HepG2 (cell line): Measurements from ENCODE around the gene DNAI4. TPM values are rescaled to one million over a fixed set of nuclear protein-coding genes. Genes with fewer than 3 reads are reported as not detected.

Experiments
- ATAC-seq: fragments of 200-7000 bp; cut with Tn5 transposase; 3 replicates; pipeline ENCODE4 v1.9.1; 2020; ENCODE audit warnings: mild to moderate bottlenecking, moderate library complexity
- BruUV-seq: library from RNA; stranded (reverse); fragments of 400-500 nt; replicated peaks from 2 replicates; lab custom pipeline; 2021; lab: Mats Ljungman, UMichigan
- CTCF ChIA-PET: fragments of 300-600 bp; formaldehyde crosslinking; extraction: SDS; loops from one replicate; lab custom pipeline; 2021; ENCODE audit warnings: low total read pairs, inconsistent platforms, low intra/inter-chr PET ratio; lab: Yijun Ruan, JAX
- POLR2A ChIA-PET: fragments of 350-600 bp; sonication (Branson Sonifier 250); formaldehyde crosslinking; loops from one replicate; lab custom pipeline; 2020; ENCODE audit warnings: antibody characterized with exemption, inconsistent platforms; lab: Yijun Ruan, JAX
- DNase-seq: peaks from one replicate; pipeline ENCODE4 v3.0.0-alpha.2; 2015; ENCODE audit warnings: low spot score
- FAIRE-seq: peaks from 3 replicates; lab custom pipeline; 2011; peaks lifted over from hg19 to GRCh38; lab: Jason Lieb, UNC
- H2AFZ ChIP-seq: one replicate; pipeline ENCODE4 v1.6.1; 2011; ENCODE audit warnings: low read length, inconsistent platforms
- H3K27ac ChIP-seq: fragments of 300-600 bp; 3 replicates; pipeline ENCODE4 v1.8.0; 2011; ENCODE audit warnings: mixed run types, mild to moderate bottlenecking, mixed read lengths, low read length, inconsistent platforms; ENCODE audit not compliant: insufficient read depth; ENCODE audit errors: extremely low read length
- H3K27me3 ChIP-seq, 2 experiments: fragments of 200-600 bp in 1 of 2; 2 replicates in 1 of 2; 3 replicates in 1 of 2; pipeline versions ENCODE4 v1.6.0 to v1.8.0; 2011; ENCODE audit warnings: low read length in 2 of 2, mild to moderate bottlenecking in 2 of 2, moderate library complexity in 2 of 2, inconsistent platforms in 1 of 2; ENCODE audit not compliant: insufficient read depth in 2 of 2, control insufficient read depth in 1 of 2
- H3K36me3 ChIP-seq, 2 experiments: fragments of 200-600 bp in 1 of 2; replicated peaks in 1 of 2; 2 replicates in 1 of 2; 3 replicates in 1 of 2; pipeline versions ENCODE4 v1.5.1 to v1.8.0; 2011; ENCODE audit warnings: low read length in 2 of 2, inconsistent platforms in 1 of 2; ENCODE audit not compliant: insufficient read depth in 2 of 2, control insufficient read depth in 1 of 2
- H3K4me1 ChIP-seq: 2 replicates; pipeline ENCODE4 v1.5.1; 2012; ENCODE audit warnings: low read length, inconsistent platforms; ENCODE audit not compliant: insufficient read depth
- H3K4me2 ChIP-seq: 2 replicates; pipeline ENCODE4 v1.6.0; 2011; ENCODE audit warnings: low read depth, low read length, inconsistent platforms
- H3K4me3 ChIP-seq, 3 experiments: fragments of 200-600 bp in 1 of 3; sonication (generic), shearing (Covaris generic) in 1 of 3; replicated peaks in 1 of 3; 2 replicates each; pipeline ENCODE4 v1.5.1; 2011 to 2016; ENCODE audit warnings: low read length in 3 of 3, inconsistent platforms in 2 of 3, low read depth in 2 of 3, mild to moderate bottlenecking in 2 of 3, control low read depth in 1 of 3, mixed read lengths in 1 of 3; ENCODE audit not compliant: insufficient read depth in 1 of 3
- H3K79me2 ChIP-seq: one replicate; pipeline ENCODE4 v1.6.1; 2011; ENCODE audit warnings: low read length, inconsistent platforms; ENCODE audit not compliant: insufficient read depth
- H3K9ac ChIP-seq: 2 replicates; pipeline ENCODE4 v1.6.0; 2011; ENCODE audit warnings: mild to moderate bottlenecking, low read depth, low read length, inconsistent platforms; ENCODE audit not compliant: insufficient read depth
- H3K9me3 ChIP-seq: 2 replicates; pipeline ENCODE4 v1.5.1; 2012; ENCODE audit warnings: mild to moderate bottlenecking, low read length
- H4K20me1 ChIP-seq: 2 replicates; pipeline ENCODE4 v1.6.0; 2011; ENCODE audit warnings: inconsistent platforms, mild to moderate bottlenecking, low read length, moderate library complexity; ENCODE audit not compliant: insufficient read depth
- PLRG1 ChIP-seq: fragments of 450-650 bp; conservative IDR thresholded peaks from 2 replicates; pipeline ENCODE4 v1.6.1; 2016
- TCF7 ChIP-seq: sonication (generic); IDR thresholded peaks from 2 replicates; pipeline ENCODE4 v1.6.1; 2016; ENCODE audit warnings: antibody characterized with exemption, low read depth
- WGBS: methylation state at CpG from one replicate; pipeline ENCODE4 v1.1.6; 2017; ENCODE audit warnings: low lambda C conversion rate; 5-methylcytosine and 5-hydroxymethylcytosine counted together
- in situ Hi-C: cut with HindIII; loops from 2 replicates; pipeline ENCODE4 v1.10.0; 2017; ENCODE audit warnings: low pct_unique_long_range_greater_than_20kb; ENCODE audit not compliant: extremely low pct_ligation_motif_present
- intact Hi-C: fragments of 100-400 bp; cut with micrococcal nuclease; formaldehyde crosslinking; loops from one replicate; pipeline ENCODE4 v1.10.0; 2022; ENCODE audit not compliant: unreplicated experiment
- polyA plus RNA-seq, 8 experiments: library from polyadenylated mRNA; depleted of rRNA in 3 of 8; stranded (reverse) in 7 of 8; unstranded in 1 of 8; fragments of >200 nt; fragmentation: Illumina TruSeq in 4 of 8; extraction: Trizol in 4 of 8; gene quantifications; 2 replicates each; pipeline versions ENCODE4 v1.2.1 to v1.2.3, GENCODE V29; 2011 to 2016; ENCODE audit warnings: low read depth in 4 of 8, missing spikeins in 1 of 8, mixed read lengths in 1 of 8; ENCODE audit not compliant: insufficient read depth in 1 of 8
- total RNA-seq, 5 experiments: library from RNA; depleted of rRNA; stranded (reverse); fragments of >200 nt; fragmentation: Illumina TruSeq; extraction: Trizol; gene quantifications; 2 replicates each; pipeline ENCODE4 v1.2.3, GENCODE V29; 2016; ENCODE audit warnings: low read depth in 1 of 5
- TF ChIP-seq, protein P1 (sequence below): sonication (generic); formaldehyde crosslinking; IDR thresholded peaks from 2 replicates; pipeline ENCODE4 v1.9.0; 2021; ENCODE audit warnings: mild to moderate bottlenecking, missing genetic modification reagents
- TF ChIP-seq, protein P2 (sequence below): sonication (generic); formaldehyde crosslinking; IDR thresholded peaks from 2 replicates; pipeline ENCODE4 v1.5.1; 2020; ENCODE audit warnings: missing genetic modification reagents, mild to moderate bottlenecking, borderline replicate concordance
- TF ChIP-seq, protein P3 (sequence below): sonication (generic); formaldehyde crosslinking; IDR thresholded peaks from 2 replicates; pipeline ENCODE4 v1.9.0; 2021; ENCODE audit warnings: missing genetic modification reagents, borderline replicate concordance

The DNAI4 gene
- total and polyA plus RNA-seq, 2 of the 13 experiments (the other 11 are each of a cell fraction or from before 2014, with no cell fraction given), result 0.04 to 0.08 TPM

DNA sequence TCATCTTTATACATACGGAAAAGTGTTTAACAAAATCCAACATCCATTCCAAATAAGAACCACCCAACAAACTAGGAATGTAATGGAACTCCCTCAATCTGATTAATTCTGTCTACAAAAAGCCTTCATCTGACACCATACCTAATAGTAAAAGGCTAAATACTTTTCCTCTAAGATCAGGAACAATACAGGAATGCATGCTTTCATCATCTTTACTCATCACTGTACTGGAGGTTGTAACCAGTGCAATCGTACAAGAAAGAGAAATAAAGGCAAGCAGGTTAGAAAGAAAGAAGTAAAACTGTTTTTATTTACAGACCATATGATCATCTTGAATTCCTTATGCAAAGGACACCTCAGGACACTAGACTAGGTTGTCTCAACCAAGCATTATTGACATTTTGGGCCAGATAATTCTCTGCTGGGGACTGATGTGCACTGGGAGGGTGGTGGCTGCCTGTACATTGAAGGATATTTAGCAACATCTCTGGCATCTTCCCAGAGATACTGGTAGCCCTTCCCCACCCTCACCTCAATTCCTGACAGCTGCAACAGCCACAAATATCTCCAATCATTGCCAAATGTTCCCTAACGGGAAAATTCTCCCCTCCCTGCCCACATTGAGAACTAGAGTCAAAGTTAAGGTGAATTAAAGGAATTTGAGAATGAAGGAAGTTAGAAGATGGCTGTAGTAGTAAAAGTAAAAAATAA lies 93.0 kb downstream of the DNAI4 start:
- no peaks in the 10 kb centered on the region for H3K27me3 ChIP-seq
- ChIA-PET CTCF (no interaction called here), POLR2A (no interaction called here)
- no peak overlapping the region for H3K4me3 ChIP-seq
- in situ Hi-C loops (no loop called here), intact Hi-C loops (no loop called here)
- WGBS, result 9% methylated on average over 3 of the region's 3 CpGs
- H2AFZ ChIP-seq, result no peak overlapping the region
- H3K4me2 ChIP-seq, result no peak overlapping the region
- TF ChIP-seq, protein P1, sequence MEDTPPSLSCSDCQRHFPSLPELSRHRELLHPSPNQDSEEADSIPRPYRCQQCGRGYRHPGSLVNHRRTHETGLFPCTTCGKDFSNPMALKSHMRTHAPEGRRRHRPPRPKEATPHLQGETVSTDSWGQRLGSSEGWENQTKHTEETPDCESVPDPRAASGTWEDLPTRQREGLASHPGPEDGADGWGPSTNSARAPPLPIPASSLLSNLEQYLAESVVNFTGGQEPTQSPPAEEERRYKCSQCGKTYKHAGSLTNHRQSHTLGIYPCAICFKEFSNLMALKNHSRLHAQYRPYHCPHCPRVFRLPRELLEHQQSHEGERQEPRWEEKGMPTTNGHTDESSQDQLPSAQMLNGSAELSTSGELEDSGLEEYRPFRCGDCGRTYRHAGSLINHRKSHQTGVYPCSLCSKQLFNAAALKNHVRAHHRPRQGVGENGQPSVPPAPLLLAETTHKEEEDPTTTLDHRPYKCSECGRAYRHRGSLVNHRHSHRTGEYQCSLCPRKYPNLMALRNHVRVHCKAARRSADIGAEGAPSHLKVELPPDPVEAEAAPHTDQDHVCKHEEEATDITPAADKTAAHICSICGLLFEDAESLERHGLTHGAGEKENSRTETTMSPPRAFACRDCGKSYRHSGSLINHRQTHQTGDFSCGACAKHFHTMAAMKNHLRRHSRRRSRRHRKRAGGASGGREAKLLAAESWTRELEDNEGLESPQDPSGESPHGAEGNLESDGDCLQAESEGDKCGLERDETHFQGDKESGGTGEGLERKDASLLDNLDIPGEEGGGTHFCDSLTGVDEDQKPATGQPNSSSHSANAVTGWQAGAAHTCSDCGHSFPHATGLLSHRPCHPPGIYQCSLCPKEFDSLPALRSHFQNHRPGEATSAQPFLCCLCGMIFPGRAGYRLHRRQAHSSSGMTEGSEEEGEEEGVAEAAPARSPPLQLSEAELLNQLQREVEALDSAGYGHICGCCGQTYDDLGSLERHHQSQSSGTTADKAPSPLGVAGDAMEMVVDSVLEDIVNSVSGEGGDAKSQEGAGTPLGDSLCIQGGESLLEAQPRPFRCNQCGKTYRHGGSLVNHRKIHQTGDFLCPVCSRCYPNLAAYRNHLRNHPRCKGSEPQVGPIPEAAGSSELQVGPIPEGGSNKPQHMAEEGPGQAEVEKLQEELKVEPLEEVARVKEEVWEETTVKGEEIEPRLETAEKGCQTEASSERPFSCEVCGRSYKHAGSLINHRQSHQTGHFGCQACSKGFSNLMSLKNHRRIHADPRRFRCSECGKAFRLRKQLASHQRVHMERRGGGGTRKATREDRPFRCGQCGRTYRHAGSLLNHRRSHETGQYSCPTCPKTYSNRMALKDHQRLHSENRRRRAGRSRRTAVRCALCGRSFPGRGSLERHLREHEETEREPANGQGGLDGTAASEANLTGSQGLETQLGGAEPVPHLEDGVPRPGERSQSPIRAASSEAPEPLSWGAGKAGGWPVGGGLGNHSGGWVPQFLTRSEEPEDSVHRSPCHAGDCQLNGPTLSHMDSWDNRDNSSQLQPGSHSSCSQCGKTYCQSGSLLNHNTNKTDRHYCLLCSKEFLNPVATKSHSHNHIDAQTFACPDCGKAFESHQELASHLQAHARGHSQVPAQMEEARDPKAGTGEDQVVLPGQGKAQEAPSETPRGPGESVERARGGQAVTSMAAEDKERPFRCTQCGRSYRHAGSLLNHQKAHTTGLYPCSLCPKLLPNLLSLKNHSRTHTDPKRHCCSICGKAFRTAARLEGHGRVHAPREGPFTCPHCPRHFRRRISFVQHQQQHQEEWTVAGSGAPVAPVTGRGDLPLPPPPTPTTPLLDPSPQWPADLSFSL (CRISPR knock-in tag), result no peak
- TF ChIP-seq, protein P2, sequence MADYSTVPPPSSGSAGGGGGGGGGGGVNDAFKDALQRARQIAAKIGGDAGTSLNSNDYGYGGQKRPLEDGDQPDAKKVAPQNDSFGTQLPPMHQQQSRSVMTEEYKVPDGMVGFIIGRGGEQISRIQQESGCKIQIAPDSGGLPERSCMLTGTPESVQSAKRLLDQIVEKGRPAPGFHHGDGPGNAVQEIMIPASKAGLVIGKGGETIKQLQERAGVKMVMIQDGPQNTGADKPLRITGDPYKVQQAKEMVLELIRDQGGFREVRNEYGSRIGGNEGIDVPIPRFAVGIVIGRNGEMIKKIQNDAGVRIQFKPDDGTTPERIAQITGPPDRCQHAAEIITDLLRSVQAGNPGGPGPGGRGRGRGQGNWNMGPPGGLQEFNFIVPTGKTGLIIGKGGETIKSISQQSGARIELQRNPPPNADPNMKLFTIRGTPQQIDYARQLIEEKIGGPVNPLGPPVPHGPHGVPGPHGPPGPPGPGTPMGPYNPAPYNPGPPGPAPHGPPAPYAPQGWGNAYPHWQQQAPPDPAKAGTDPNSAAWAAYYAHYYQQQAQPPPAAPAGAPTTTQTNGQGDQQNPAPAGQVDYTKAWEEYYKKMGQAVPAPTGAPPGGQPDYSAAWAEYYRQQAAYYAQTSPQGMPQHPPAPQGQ (CRISPR knock-in tag), result no peak
- TF ChIP-seq TCF7 (no peak), PLRG1 (no peak)
- TF ChIP-seq, protein P3, sequence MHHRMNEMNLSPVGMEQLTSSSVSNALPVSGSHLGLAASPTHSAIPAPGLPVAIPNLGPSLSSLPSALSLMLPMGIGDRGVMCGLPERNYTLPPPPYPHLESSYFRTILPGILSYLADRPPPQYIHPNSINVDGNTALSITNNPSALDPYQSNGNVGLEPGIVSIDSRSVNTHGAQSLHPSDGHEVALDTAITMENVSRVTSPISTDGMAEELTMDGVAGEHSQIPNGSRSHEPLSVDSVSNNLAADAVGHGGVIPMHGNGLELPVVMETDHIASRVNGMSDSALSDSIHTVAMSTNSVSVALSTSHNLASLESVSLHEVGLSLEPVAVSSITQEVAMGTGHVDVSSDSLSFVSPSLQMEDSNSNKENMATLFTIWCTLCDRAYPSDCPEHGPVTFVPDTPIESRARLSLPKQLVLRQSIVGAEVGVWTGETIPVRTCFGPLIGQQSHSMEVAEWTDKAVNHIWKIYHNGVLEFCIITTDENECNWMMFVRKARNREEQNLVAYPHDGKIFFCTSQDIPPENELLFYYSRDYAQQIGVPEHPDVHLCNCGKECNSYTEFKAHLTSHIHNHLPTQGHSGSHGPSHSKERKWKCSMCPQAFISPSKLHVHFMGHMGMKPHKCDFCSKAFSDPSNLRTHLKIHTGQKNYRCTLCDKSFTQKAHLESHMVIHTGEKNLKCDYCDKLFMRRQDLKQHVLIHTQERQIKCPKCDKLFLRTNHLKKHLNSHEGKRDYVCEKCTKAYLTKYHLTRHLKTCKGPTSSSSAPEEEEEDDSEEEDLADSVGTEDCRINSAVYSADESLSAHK (CRISPR knock-in tag), result no peak
- no peak overlapping the region for H3K27ac ChIP-seq
- ATAC-seq (no peak), FAIRE-seq (no peak), DNase-seq (no peak)
- H3K4me1 ChIP-seq, result no peaks in the 10 kb centered on the region
- H3K36me3 ChIP-seq, result no peaks in the 10 kb centered on the region
- BruUV-seq, result no TSS peak
- no peaks in the 10 kb centered on the region for H3K9me3 ChIP-seq
- H4K20me1 ChIP-seq, result no peaks in the 10 kb centered on the region
- no peak overlapping the region for H3K9ac ChIP-seq
- H3K79me2 ChIP-seq, result no peaks in the 10 kb centered on the region
